H9 (cell line): Measurements from ENCODE around the gene UPK2. TPM values are rescaled to one million over a fixed set of nuclear protein-coding genes. Genes with fewer than 3 reads are reported as not detected.
A peak's percentile ranks its signal among the peaks of the same experiment; 100 is the strongest.

ENCODE experiments used
- DNase-seq: peaks from one replicate; pipeline ENCODE4 v3.0.0-alpha.2; 2017
- H2AFZ ChIP-seq: one replicate; pipeline ENCODE4 v1.6.1; 2013; ENCODE audit warnings: mild to moderate bottlenecking, low read length, control low read depth, moderate library complexity
- H2AK5ac ChIP-seq: 2 replicates; pipeline ENCODE4 v1.6.1; 2013; ENCODE audit warnings: low read length, control low read depth, mixed read lengths; ENCODE audit not compliant: insufficient read length
- H2BK120ac ChIP-seq: one replicate; pipeline ENCODE4 v1.6.1; 2013; ENCODE audit warnings: low read depth, mild to moderate bottlenecking, low read length, control low read depth, inconsistent platforms; ENCODE audit not compliant: poor library complexity, severe bottlenecking
- H2BK12ac ChIP-seq: 2 replicates; pipeline ENCODE4 v1.6.1; 2013; ENCODE audit warnings: low read length, control low read depth, mixed read lengths, low read depth; ENCODE audit not compliant: insufficient read length
- H2BK15ac ChIP-seq: 2 replicates; pipeline ENCODE4 v1.6.1; 2013; ENCODE audit warnings: low read depth, low read length, control low read depth
- H2BK20ac ChIP-seq: one replicate; pipeline ENCODE4 v1.6.1; 2013; ENCODE audit warnings: low read depth, mild to moderate bottlenecking, low read length, control low read depth, inconsistent platforms; ENCODE audit not compliant: poor library complexity, severe bottlenecking
- H2BK5ac ChIP-seq: 2 replicates; pipeline ENCODE4 v1.6.1; 2013; ENCODE audit warnings: low read length, control low read depth, mixed read lengths; ENCODE audit not compliant: insufficient read length
- H3K14ac ChIP-seq: 2 replicates; pipeline ENCODE4 v1.6.1; 2013; ENCODE audit warnings: low read length, control low read depth; ENCODE audit not compliant: insufficient read depth
- H3K18ac ChIP-seq: 2 replicates; pipeline ENCODE4 v1.6.1; 2013; ENCODE audit warnings: low read depth, mild to moderate bottlenecking, mixed read lengths, low read length, control low read depth; ENCODE audit not compliant: insufficient read length
- H3K23ac ChIP-seq: 2 replicates; pipeline ENCODE4 v1.6.1; 2013; ENCODE audit warnings: low read length, control low read depth, mixed read lengths, low read depth; ENCODE audit not compliant: insufficient read length
- H3K23me2 ChIP-seq: 2 replicates; pipeline ENCODE4 v1.6.1; 2013; ENCODE audit warnings: low read depth, mild to moderate bottlenecking, mixed read lengths, low read length, control low read depth; ENCODE audit not compliant: insufficient read length, poor library complexity, severe bottlenecking
- H3K27ac ChIP-seq: 2 replicates; pipeline ENCODE4 v1.5.1; 2013; ENCODE audit warnings: low read length, control low read depth, mixed read lengths, low read depth; ENCODE audit not compliant: insufficient read length
- H3K27me3 ChIP-seq: 2 replicates; pipeline ENCODE4 v1.6.1; 2013; ENCODE audit warnings: low read length, control low read depth, inconsistent platforms; ENCODE audit not compliant: insufficient read depth
- H3K4ac ChIP-seq: 2 replicates; pipeline ENCODE4 v1.6.1; 2013; ENCODE audit warnings: low read depth, mild to moderate bottlenecking, control low read depth, inconsistent platforms, low read length, moderate library complexity
- H3K4me1 ChIP-seq: 2 replicates; pipeline ENCODE4 v1.6.1; 2013; ENCODE audit warnings: low read length, control low read depth, inconsistent platforms; ENCODE audit not compliant: insufficient read depth
- H3K4me2 ChIP-seq: 2 replicates; pipeline ENCODE4 v1.6.1; 2013; ENCODE audit warnings: low read length, control low read depth, mixed read lengths; ENCODE audit not compliant: insufficient read length, insufficient read depth
- H3K56ac ChIP-seq: 2 replicates; pipeline ENCODE4 v1.6.1; 2013; ENCODE audit warnings: low read depth, mild to moderate bottlenecking, mixed read lengths, low read length, control low read depth; ENCODE audit not compliant: insufficient read length
- H3K79me1 ChIP-seq: 2 replicates; pipeline ENCODE4 v1.6.1; 2013; ENCODE audit warnings: low read depth, mild to moderate bottlenecking, moderate library complexity, low read length, control low read depth, inconsistent platforms; ENCODE audit not compliant: insufficient read depth, poor library complexity, severe bottlenecking
- H3K79me2 ChIP-seq: 2 replicates; pipeline ENCODE4 v1.6.1; 2013; ENCODE audit warnings: low read length, control low read depth, inconsistent platforms; ENCODE audit not compliant: insufficient read depth
- H3K9ac ChIP-seq: 2 replicates; pipeline ENCODE4 v1.6.1; 2013; ENCODE audit warnings: low read length, control low read depth, mixed read lengths; ENCODE audit not compliant: insufficient read length; ENCODE audit errors: extremely low read depth
- H3K9me3 ChIP-seq: one replicate; pipeline ENCODE4 v1.6.1; 2013; ENCODE audit warnings: low read depth, low read length, inconsistent platforms; ENCODE audit not compliant: control insufficient read depth
- H3T11ph ChIP-seq: one replicate; pipeline ENCODE4 v1.6.1; 2013; ENCODE audit warnings: mild to moderate bottlenecking, low read length, control low read depth, inconsistent platforms
- H4K20me1 ChIP-seq: one replicate; pipeline ENCODE4 v1.6.1; 2013; ENCODE audit not compliant: control insufficient read depth, insufficient read length, insufficient read depth
- H4K5ac ChIP-seq: 2 replicates; pipeline ENCODE4 v1.6.1; 2013; ENCODE audit warnings: low read depth, mild to moderate bottlenecking, mixed read lengths, low read length, control low read depth; ENCODE audit not compliant: insufficient read length
- H4K8ac ChIP-seq: replicated peaks from 2 replicates; pipeline ENCODE4 v1.6.1; 2013; ENCODE audit warnings: low read length, control low read depth, mixed read lengths, low read depth; ENCODE audit not compliant: insufficient read length
- H4K91ac ChIP-seq: 2 replicates; pipeline ENCODE4 v1.6.1; 2013; ENCODE audit warnings: low read depth, mild to moderate bottlenecking, moderate library complexity, mixed read lengths, low read length, control low read depth; ENCODE audit not compliant: insufficient read length
- H3K27ac Mint-ChIP-seq, 3 experiments: 2 replicates in 2 of 3; 3 replicates in 1 of 3; pipeline ENCODE4 v1.8.0; 2020 to 2021; ENCODE audit warnings: mixed read lengths in 3 of 3, mild to moderate bottlenecking in 1 of 3, moderate library complexity in 1 of 3
- H3K27me3 Mint-ChIP-seq: 2 replicates; pipeline ENCODE4 v1.8.0; 2021; ENCODE audit warnings: low read depth, mild to moderate bottlenecking, moderate library complexity, mixed read lengths
- H3K36me3 Mint-ChIP-seq, 3 experiments: 2 replicates in 2 of 3; 3 replicates in 1 of 3; pipeline ENCODE4 v1.8.0; 2020 to 2021; ENCODE audit warnings: low read depth in 3 of 3, mixed read lengths in 3 of 3; ENCODE audit not compliant: insufficient read depth in 1 of 3
- H3K4me1 Mint-ChIP-seq, 2 experiments: 2 replicates each; pipeline ENCODE4 v1.8.0; 2020; ENCODE audit warnings: mixed read lengths in 2 of 2
- H3K4me3 Mint-ChIP-seq, 2 experiments: 2 replicates in 1 of 2; 3 replicates in 1 of 2; pipeline ENCODE4 v1.8.0; 2020 to 2021; ENCODE audit warnings: mild to moderate bottlenecking in 2 of 2, mixed read lengths in 2 of 2, moderate library complexity in 1 of 2
- H3K9me3 Mint-ChIP-seq, 2 experiments: 2 replicates in 1 of 2; 3 replicates in 1 of 2; pipeline ENCODE4 v1.8.0; 2020; ENCODE audit warnings: mild to moderate bottlenecking in 2 of 2, mixed read lengths in 2 of 2, moderate library complexity in 1 of 2
- CTCF ChIP-seq: fragments of 200-600 bp; sonication (generic); conservative IDR thresholded peaks from 3 replicates; pipeline ENCODE4 v1.8.0; 2021; ENCODE audit warnings: antibody characterized with exemption, mild to moderate bottlenecking
- WGBS: extraction: QIAGEN DNeasy Blood & Tissue Kit; methylation state at CpG from one replicate; pipeline ENCODE4 v1.1.7; 2013; ENCODE audit warnings: missing lambda C conversion rate, low lambda C conversion rate, mixed read lengths; ENCODE audit not compliant: insufficient read length; ENCODE audit errors: extremely low coverage; 5-methylcytosine and 5-hydroxymethylcytosine counted together
- total RNA-seq: library from RNA; stranded (reverse); gene quantifications from 2 replicates; pipeline ENCODE4 v1.2.1, GENCODE V29; 2021

Gene UPK2
- total RNA-seq, 1 experiment from 2014 or later, result 0.33 TPM

DNA sequence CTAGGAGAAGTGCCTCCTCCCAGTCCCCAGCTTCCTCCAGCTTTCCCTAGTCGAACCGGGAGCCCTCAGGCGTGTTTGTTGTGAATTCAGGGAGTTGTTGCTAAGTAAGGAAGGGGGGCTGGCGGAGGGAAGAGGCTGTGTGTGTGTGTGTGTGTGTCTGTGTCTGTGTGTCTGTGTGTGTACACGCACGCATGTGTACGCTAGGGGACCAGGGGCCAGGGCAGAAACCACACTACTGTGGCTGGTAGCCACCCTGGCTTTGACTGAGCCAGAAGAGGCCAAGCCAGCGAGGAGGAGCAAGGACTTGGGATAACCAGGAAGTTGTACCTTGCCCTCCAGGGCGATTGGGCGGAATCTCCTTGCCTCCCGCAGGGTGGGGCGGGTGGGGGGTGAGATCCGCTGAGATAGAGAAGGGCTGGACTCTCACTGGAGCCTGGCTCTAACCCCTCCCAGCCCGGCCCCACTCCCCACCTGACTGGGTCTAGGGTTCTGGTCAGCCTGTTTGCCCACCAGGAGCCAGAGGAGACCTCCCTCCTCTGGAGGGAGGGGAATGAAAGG lies 37.9 kb upstream of the UPK2 start:
- peak overlapping the region; percentile 88 for H3K14ac ChIP-seq
- peaks cover 34% of the 10 kb centered on the region for H3K4me1 ChIP-seq
- Mint-ChIP-seq H3K27ac (peak overlapping the region; percentile 98 to 99 (median 98)), H3K4me3 (peak overlapping the region; percentile 61 to 74), H3K36me3 (peaks cover 0 to 12% (median 6%) of the 10 kb centered on the region in 3 experiments; a peak in 4 of 7 replicates), H3K4me1 (peaks cover 77 to 91% of the 10 kb centered on the region in 2 experiments), H3K9me3 (no peaks in the 10 kb centered on the region; a peak in 1 of 5 replicates), H3K27me3 (no peaks in the 10 kb centered on the region)
- H3K4ac ChIP-seq, result no peak overlapping the region
- H3K9ac ChIP-seq, result no peak overlapping the region
- H3K56ac ChIP-seq, result no peak overlapping the region
- H3K27ac ChIP-seq, result peak overlapping the region; percentile 10
- no peaks in the 10 kb centered on the region for H4K20me1 ChIP-seq
- no peak overlapping the region for H4K5ac ChIP-seq
- H4K8ac ChIP-seq, result no peak overlapping the region
- no peak for TF ChIP-seq CTCF
- H2BK20ac ChIP-seq, result no peak overlapping the region
- H2AFZ ChIP-seq, result no peak overlapping the region
- H4K91ac ChIP-seq, result no peak overlapping the region
- H2BK15ac ChIP-seq, result no peak overlapping the region
- H3T11ph ChIP-seq, result no peak overlapping the region
- H2BK120ac ChIP-seq, result no peak overlapping the region
- no peaks in the 10 kb centered on the region for H3K27me3 ChIP-seq
- H2BK12ac ChIP-seq, result no peak overlapping the region
- peak; percentile 84 for DNase-seq
- H3K23me2 ChIP-seq, result peaks cover 13% of the 10 kb centered on the region
- H3K18ac ChIP-seq, result peak overlapping the region; percentile 93
- H3K23ac ChIP-seq, result no peak overlapping the region
- no peaks in the 10 kb centered on the region for H3K9me3 ChIP-seq
- peaks cover 15% of the 10 kb centered on the region; the same call in 1 of the 2 replicates for H3K79me2 ChIP-seq
- no CpG with 5 or more reads among the region's 14 CpGs for WGBS
- H3K79me1 ChIP-seq, result peaks cover 5% of the 10 kb centered on the region
- no peak overlapping the region for H2BK5ac ChIP-seq
- H3K4me2 ChIP-seq, result peak overlapping the region; percentile 29
- H2AK5ac ChIP-seq, result peak overlapping the region; percentile 32
